ENCODE measurements around the gene KAZN.

Gene KAZN

DNA sequence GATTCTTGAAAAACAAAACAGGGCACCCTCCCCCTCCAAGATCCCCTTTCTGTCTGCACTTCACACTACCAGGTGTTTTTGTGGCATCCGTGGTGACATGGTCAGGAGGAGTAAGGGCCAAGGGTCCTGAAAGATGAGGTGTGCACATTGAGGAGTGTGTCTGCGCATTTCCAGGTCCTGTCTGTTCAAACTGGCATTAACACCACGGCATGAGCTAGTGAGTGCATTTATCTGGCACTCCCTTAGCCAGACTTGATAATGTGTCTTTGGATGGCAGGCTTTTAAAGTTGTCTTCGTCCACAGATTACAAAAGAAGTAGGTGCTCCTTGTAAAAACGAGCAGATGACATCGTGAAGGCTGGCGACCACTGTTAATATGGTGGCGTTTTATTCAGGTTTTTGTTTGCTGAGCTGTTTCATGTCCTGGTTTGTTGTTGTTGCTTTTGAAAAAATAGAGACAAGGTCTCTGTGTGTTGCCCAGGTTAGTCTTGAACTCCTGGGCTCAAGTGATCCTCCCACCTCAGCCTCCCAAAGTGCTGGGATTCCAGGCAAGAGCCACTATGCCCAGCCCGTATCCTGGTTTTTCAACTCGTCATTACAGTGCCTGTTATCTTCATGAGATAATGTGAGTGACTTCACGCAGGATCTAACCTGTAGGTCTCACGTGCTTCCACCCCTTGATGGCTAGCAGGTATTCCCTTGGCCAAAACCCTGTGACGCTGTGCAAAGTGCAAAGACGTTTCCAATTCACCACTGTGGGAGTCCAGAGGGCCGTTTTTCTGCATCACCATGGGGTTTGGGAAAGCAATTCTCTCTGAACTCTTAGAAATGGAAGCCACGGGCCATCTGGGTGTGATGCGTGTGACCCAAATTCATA is 559.3 kb downstream of the KAZN start:
- no peak for FAIRE-seq

DNA sequence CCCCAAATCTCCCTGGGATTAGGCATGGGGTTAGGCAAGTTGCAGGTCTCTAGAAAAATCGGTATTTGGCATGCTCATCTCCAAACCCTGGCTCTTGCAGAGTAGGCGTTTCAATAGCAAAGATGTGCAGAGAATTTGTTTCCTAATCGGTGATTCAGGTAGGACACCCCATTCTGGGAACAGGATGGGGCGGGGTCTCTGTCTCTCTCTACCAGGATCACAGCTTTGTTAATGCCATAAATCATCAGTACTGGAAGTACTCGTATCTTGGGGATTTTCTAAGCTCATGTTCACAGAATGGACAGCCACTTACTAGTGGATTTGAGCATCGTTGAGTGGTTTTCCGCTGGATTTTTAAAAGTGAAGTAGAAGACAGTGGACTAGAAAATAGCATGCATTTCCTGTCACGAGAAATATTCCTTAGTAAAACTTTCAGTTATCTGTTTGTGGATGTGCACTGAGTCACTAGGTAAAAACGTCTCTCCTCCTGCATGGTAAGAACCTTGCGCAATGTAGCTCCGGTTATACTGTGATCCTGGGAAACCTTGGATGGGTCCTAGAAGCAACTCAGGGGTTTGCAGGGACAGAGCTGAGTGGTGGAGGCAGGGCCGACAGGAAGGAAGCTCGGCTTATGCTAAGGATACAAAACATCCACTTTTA is 560.2 kb downstream of the KAZN start:
- FAIRE-seq = no peak

DNA sequence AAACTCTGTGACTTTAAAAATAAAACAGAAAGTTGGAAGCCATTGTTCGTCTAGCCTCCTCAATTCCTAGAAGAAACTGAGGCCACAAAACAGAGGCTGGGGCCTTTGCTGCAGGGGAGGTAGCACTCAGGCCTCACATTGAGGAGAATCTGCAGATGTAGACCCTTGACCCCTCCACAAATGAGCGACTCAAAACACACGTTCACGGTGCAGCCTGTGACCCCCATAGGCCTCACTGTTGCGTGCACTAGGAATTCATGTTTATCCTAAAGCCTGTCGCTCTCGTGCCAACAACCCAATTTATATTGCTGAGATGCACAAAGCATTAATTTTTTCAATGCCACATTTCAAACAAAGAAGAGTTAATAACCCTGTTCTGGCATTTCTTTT is 560.7 kb downstream of the KAZN start:
- no peak for FAIRE-seq

DNA sequence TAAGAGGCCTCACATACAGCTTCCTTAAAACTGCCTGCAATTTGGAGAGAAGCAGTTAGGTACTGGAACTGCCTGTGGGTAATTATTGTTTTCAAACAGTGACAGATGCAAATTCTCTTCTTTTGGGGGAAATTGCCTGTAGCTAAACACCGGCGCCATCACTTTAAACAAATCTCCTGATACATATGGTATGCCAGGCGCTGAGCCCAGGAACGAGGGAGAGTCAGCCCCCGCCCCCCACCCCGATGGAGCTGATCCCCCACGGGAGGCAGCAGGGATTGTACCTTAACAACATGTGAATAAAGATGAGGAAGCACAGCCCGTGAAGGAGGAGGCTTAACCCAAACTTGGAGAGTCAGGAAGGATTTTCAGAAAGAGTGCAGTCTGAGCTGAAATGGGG is 562.1 kb downstream of the KAZN start:
- no peak for FAIRE-seq

DNA sequence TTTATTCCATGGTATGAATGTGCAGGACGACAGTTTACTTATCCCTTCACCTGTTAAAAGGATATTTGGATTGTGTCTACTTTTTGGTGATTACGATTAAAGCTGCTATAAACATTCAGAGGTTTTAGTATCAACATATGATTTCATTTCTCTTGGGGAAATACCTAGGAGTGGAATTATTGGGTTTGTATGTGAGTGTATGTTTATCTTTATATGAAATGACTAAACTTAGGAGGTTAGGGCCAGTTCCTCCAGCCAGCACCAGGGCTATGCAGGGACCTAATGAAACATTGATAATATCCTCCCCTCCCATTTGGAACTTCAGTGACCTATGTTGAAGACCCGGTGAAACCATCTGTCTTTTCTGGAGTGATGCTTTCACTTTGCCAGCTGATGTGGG is 568.9 kb downstream of the KAZN start:
- no peak for FAIRE-seq
